Skin of body (tissue), 2 donors: ENCODE measurements around the gene ZNF747. TPM values are rescaled to one million over a fixed set of nuclear protein-coding genes. Genes with fewer than 3 reads are reported as not detected.
A peak's percentile ranks its signal among the peaks of the same experiment; 100 is the strongest.
"Not testable (repeated sequence)": the region's sequence is repeated elsewhere in the genome, so short reads cannot be mapped to it uniquely, and the experiment has no call there.

Experiments used
- DNase-seq: peaks from one replicate; lab custom pipeline; 2025; lab: John Stamatoyannopoulos, UW
- total RNA-seq: library from RNA; depleted of rRNA; stranded (reverse); fragments of >200 nt; gene quantifications from one replicate; pipeline ENCODE4 v1.2.3, GENCODE V29; 2014

Gene ZNF747
- total RNA-seq, 1 donor from 2014 or later: 5.8 TPM

- DNase-seq: no peak
Measured at GRCh38 chr16:30535106-30535776, 583 bp upstream of the ZNF747 start.

- no peak for DNase-seq
Measured at GRCh38 chr16:30533748-30534367, 800 bp downstream of the ZNF747 start.

GRCh38 chr16:30533146-30533522, 1.5 kb downstream of the ZNF747 start:
- no peak for DNase-seq

GRCh38 chr16:30532285-30533145, 2.1 kb downstream of the ZNF747 start:
- no peak for DNase-seq

- no peak for DNase-seq
Measured at GRCh38 chr16:30530163-30531037, 4.3 kb downstream of the ZNF747 start.

GRCh38 chr16:30528799-30529457, 5.7 kb downstream of the ZNF747 start:
- DNase-seq: no peak

- DNase-seq: peak; percentile 77
Measured at GRCh38 chr16:30527635-30528178, 7.0 kb downstream of the ZNF747 start.

GRCh38 chr16:30526823-30527634, 7.6 kb downstream of the ZNF747 start:
- peak; percentile 96 for DNase-seq

- DNase-seq: no peak
Measured at GRCh38 chr16:30526137-30526822, 8.4 kb downstream of the ZNF747 start, which contains the start of gene ZNF768. Gene ZNF768, minus strand, starts transcription at chr16:30526566. Its CDS starts 153 bp downstream, at chr16:30526413.

- no peak for DNase-seq
Measured at GRCh38 chr16:30525844-30526136, 8.9 kb downstream of the ZNF747 start.

- DNase-seq: no peak
Measured at GRCh38 chr16:30524575-30525568, 9.8 kb downstream of the ZNF747 start.

GRCh38 chr16:30523768-30524574, 10.7 kb downstream of the ZNF747 start:
- DNase-seq: no peak

- not testable (repeated sequence) for DNase-seq
Measured at GRCh38 chr16:30522702-30523463, 11.8 kb downstream of the ZNF747 start.

GRCh38 chr16:30521873-30522641, 12.6 kb downstream of the ZNF747 start:
- no peak for DNase-seq

- no peak for DNase-seq
Measured at GRCh38 chr16:30521476-30521872, 13.2 kb downstream of the ZNF747 start.
